Pancreas (tissue), 10 donors: ENCODE measurements around the gene RAP1GAP2. TPM values are rescaled to one million over a fixed set of nuclear protein-coding genes. Genes with fewer than 3 reads are reported as not detected.

Experiments
- ATAC-seq, 4 donors: fragments of 200-7000 bp; cut with Tn5 transposase; one replicate each; pipeline versions ENCODE4 v1.8.0 to v1.9.1; 2020; ENCODE audit warnings: mild to moderate bottlenecking in 4 of 4, moderate library complexity in 4 of 4
- DNase-seq, 6 donors: peaks; one replicate each; pipeline ENCODE4 v3.0.0-alpha.2; 2020
- FAIRE-seq: peaks from 2 replicates; lab custom pipeline; 2012; peaks lifted over from hg19 to GRCh38; lab: Jason Lieb, UNC
- H3K27ac ChIP-seq, 4 donors: fragments of 200-600 bp; sonication (generic); 1 replicate in 3 of 4; 2 replicates in 1 of 4; pipeline versions ENCODE4 v1.5.0 to v1.8.0; 2020
- H3K27me3 ChIP-seq, 4 donors: fragments of 200-600 bp; one replicate each; pipeline ENCODE4 v1.8.0; 2021
- H3K36me3 ChIP-seq, 3 donors: fragments of 200-600 bp; sonication (generic) in 1 of 3; one replicate each; pipeline versions ENCODE4 v1.5.0 to v1.8.0; 2020 to 2021
- H3K4me1 ChIP-seq, 3 donors: fragments of 200-600 bp; one replicate each; pipeline ENCODE4 v1.8.0; 2021
- H3K4me3 ChIP-seq, 4 donors: fragments of 200-600 bp; sonication (generic) in 2 of 4; one replicate each; pipeline versions ENCODE4 v1.5.0 to v1.8.0; 2020 to 2021
- H3K9me3 ChIP-seq, 4 donors: fragments of 200-600 bp; one replicate each; pipeline ENCODE4 v1.8.0; 2021
- CTCF ChIP-seq, 4 donors: fragments of 200-600 bp; sonication (generic) in 3 of 4; IDR thresholded peaks; one replicate each; pipeline versions ENCODE4 v1.5.0 to v1.8.0; 2021; ENCODE audit warnings: antibody characterized with exemption in 4 of 4
- WGBS, 2 donors: extraction: QIAGEN DNeasy Blood & Tissue Kit; methylation state at CpG; one replicate each; pipeline ENCODE4 v1.1.7; 2013; 5-methylcytosine and 5-hydroxymethylcytosine counted together
- intact Hi-C, 3 donors: fragments of 100-400 bp; cut with DNase I; formaldehyde crosslinking; loops; one replicate each; pipeline versions ENCODE4 v1.11.1 to v1.14.2; 2022
- polyA plus RNA-seq, 2 donors: library from polyadenylated mRNA; stranded (reverse); fragments of 200-250 nt; gene quantifications; one replicate each; pipeline ENCODE4 v1.2.3, GENCODE V29; 2013
- total RNA-seq, 6 donors: library from RNA; stranded (reverse); fragmentation: NEBNext Ultra II Directional in 4 of 6; extraction: Animal tissue kit (Norgen Biotek cat#: 25700) in 4 of 6; gene quantifications; one replicate each; pipeline versions ENCODE4 v1.2.1 to v1.2.4, GENCODE V29; 2021 to 2023
- donor health status: healthy with polysubstance abuse.
- donor health status: DM: no; HTN: no; CAD: no; lungs with moderate emphysema.
- donor health status: DM: no; HTN: no; CAD: no.
- donor health status: control.
- donor health status: control.
- donor health status: Bipolar disorder and iron deficiency.
- donor health status: DM: yes; HTN: yes; CAD: no.
- donor health status: DM: no; HTN: no; CAD: no.
- donor health status: DM: no; HTN: no; CAD: no.
- donor health status: DM: yes; HTN: yes; CAD: no.

Gene RAP1GAP2
- 10 to 100 TPM; 35.2 to 48.0 (median 43.0) TPM for total RNA-seq
- polyA plus RNA-seq, result 10 to 100 TPM; 29.7 to 51.2 TPM

GRCh38 chr17:2796164-2797125, at the start of gene RAP1GAP2:
TSS of gene RAP1GAP2 (plus strand) at chr17:2796438. CDS start at chr17:2796528, 90 bp downstream.
- no peak for FAIRE-seq

GRCh38 chr17:2749058-2749783, 47.0 kb upstream of the RAP1GAP2 start, which contains the start of gene CCDC92B:
TSS of gene CCDC92B (minus strand) at chr17:2749652. CDS start at chr17:2735145, 14,507 bp downstream.
- no peaks in the 10 kb centered on the region for H3K4me1 ChIP-seq
- DNase-seq (peak in 4 of 6 donors; percentile 10 to 69 (median 44)), ATAC-seq (peak; percentile 8 to 66 (median 51)), FAIRE-seq (no peak)
- no peak within 1 kb of the TSS for H3K27ac ChIP-seq
- intact Hi-C loops, result no loop called here
- H3K36me3 ChIP-seq, result no peaks in the 10 kb centered on the region
- WGBS, 2 donors, result 3 to 4% methylated on average over 23 to 73 of the region's 76 CpGs
- H3K9me3 ChIP-seq, result no peaks in the 10 kb centered on the region
- peak within 1 kb of the TSS in 2 of 4 donors; percentile 15 to 44 for H3K4me3 ChIP-seq
- TF ChIP-seq CTCF (IDR thresholded peaks at IDR 0.05), result no peak
- H3K27me3 ChIP-seq, result no peaks in the 10 kb centered on the region

More at GRCh38 chr17:2796164-2797125, at the start of gene RAP1GAP2:
- peak within 1 kb of the TSS in 1 of 4 donors; percentile 17 for H3K4me3 ChIP-seq
- WGBS, 2 donors, result 64 to 81% methylated on average over 38 to 39 of the region's 39 CpGs
- peak in 3 of 4 donors; percentile 56 to 74 (median 60) for ATAC-seq
- H3K27me3 ChIP-seq, result no peaks in the 10 kb centered on the region
- no peak for TF ChIP-seq CTCF (IDR thresholded peaks at IDR 0.05)
- no peak within 1 kb of the TSS for H3K27ac ChIP-seq
- intact Hi-C loops, result no loop called here
- H3K9me3 ChIP-seq, result no peaks in the 10 kb centered on the region
- no peaks in the 10 kb centered on the region for H3K36me3 ChIP-seq
- no peaks in the 10 kb centered on the region for H3K4me1 ChIP-seq
- peak in 1 of 6 donors; percentile 64 for DNase-seq

GRCh38 chr17:2749784-2750181, 46.5 kb upstream of the RAP1GAP2 start:
- no peaks in the 10 kb centered on the region for H3K4me1 ChIP-seq
- DNase-seq, result peak; percentile 65 to 92 (median 83)
- no peak overlapping the region for H3K27ac ChIP-seq
- no peaks in the 10 kb centered on the region for H3K9me3 ChIP-seq
- 0 to 1% methylated on average over 22 to 35 of the region's 35 CpGs for WGBS, 2 donors
- no peak for FAIRE-seq
- TF ChIP-seq CTCF (IDR thresholded peaks at IDR 0.05), result no peak
- peak; percentile 98 to 100 (median 98) for ATAC-seq
- peak overlapping the region in 2 of 4 donors; percentile 15 to 44 for H3K4me3 ChIP-seq
- H3K36me3 ChIP-seq, result no peaks in the 10 kb centered on the region
- intact Hi-C loops, result no loop called here
- H3K27me3 ChIP-seq, result no peaks in the 10 kb centered on the region

GRCh38 chr17:2750721-2751120, 45.5 kb upstream of the RAP1GAP2 start:
- no peak for ATAC-seq
- TF ChIP-seq CTCF (IDR thresholded peaks at IDR 0.05), result no peak
- no peak for DNase-seq
- Histone ChIP-seq H3K4me3 (no peak overlapping the region), H3K27ac (no peak overlapping the region), H3K9me3 (no peaks in the 10 kb centered on the region), H3K36me3 (no peaks in the 10 kb centered on the region), H3K4me1 (no peaks in the 10 kb centered on the region), H3K27me3 (no peaks in the 10 kb centered on the region)
- no peak for FAIRE-seq
- WGBS, 2 donors, result 66 to 80% methylated on average over 2 of the region's 2 CpGs
- intact Hi-C loops, result no loop called here
